ENCODE results near the gene TSR3. TPM values are rescaled to one million over a fixed set of nuclear protein-coding genes. Genes with fewer than 3 reads are reported as not detected.

The TSR3 gene
- total RNA-seq, 2 experiments from 2014 or later, result 40.6 to 46.0 TPM

DNA sequence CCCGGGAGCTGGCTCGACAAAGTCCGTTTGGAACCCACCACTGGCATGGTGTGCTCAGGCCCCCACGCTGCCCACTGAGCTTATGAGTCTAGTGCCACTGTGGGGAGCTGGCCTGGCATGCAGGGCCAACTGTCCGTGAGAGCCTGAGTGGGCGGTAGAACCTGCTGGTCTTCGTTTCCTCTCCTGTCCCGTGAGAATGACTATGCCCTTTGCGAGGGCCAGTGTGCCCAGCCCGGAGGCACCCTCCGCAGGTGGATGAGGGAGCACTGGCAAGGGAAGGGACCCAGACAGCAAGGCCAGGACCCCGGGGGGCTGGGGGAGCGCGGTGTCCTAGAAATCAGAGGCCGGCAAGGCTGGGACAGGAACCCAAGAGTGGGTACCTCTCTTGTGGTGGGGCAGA lies 15.1 kb downstream of the TSR3 start:
- H3K4me3 Mint-ChIP-seq, result no peak overlapping the region
- H3K4me1 Mint-ChIP-seq, result peaks cover 12% of the 10 kb centered on the region
- H3K9me3 Mint-ChIP-seq, result no peaks in the 10 kb centered on the region
- DNase-seq, result no peak
- peaks cover 32% of the 10 kb centered on the region for H3K27me3 Mint-ChIP-seq
- ChIA-PET POLR2A (no interaction called here), CTCF (no interaction called here)
- no peaks in the 10 kb centered on the region for H3K36me3 Mint-ChIP-seq (ENCODE audit: low read depth)
- no peak overlapping the region for H3K27ac Mint-ChIP-seq

DNA sequence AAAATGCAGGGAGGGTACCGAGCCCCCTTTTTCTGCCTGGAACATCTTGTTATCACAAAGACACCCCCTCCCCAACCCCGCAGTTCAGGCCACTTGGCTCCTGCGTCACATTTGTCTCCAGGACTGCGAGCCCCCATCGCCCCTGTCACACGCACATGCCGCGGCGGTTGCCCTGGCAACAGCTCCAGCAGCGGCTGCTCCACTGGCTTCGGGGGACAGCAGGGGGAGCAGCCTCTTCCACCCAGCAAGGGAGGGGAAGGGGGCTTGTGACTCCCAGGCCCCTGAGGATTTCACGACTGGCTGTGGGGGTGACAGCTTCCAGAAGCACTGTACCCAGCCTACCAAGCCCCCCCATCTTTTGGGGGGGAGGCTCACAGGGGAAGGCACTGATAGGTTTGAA lies 15.7 kb downstream of the TSR3 start:
- ChIA-PET CTCF (no interaction called here), POLR2A (interaction anchor here (1.1 to 1.4 kb wide), 2 partner anchors 10 to 27 kb away, joined by 5 read pairs; partner anchors contain the start of gene UBE2I)
- no peaks in the 10 kb centered on the region for H3K9me3 Mint-ChIP-seq
- no peak for DNase-seq
- H3K4me3 Mint-ChIP-seq, result no peak overlapping the region
- peaks cover 35% of the 10 kb centered on the region for H3K27me3 Mint-ChIP-seq
- no peak overlapping the region for H3K27ac Mint-ChIP-seq
- H3K36me3 Mint-ChIP-seq (ENCODE audit: low read depth), result no peaks in the 10 kb centered on the region
- H3K4me1 Mint-ChIP-seq, result peaks cover 17% of the 10 kb centered on the region

DNA sequence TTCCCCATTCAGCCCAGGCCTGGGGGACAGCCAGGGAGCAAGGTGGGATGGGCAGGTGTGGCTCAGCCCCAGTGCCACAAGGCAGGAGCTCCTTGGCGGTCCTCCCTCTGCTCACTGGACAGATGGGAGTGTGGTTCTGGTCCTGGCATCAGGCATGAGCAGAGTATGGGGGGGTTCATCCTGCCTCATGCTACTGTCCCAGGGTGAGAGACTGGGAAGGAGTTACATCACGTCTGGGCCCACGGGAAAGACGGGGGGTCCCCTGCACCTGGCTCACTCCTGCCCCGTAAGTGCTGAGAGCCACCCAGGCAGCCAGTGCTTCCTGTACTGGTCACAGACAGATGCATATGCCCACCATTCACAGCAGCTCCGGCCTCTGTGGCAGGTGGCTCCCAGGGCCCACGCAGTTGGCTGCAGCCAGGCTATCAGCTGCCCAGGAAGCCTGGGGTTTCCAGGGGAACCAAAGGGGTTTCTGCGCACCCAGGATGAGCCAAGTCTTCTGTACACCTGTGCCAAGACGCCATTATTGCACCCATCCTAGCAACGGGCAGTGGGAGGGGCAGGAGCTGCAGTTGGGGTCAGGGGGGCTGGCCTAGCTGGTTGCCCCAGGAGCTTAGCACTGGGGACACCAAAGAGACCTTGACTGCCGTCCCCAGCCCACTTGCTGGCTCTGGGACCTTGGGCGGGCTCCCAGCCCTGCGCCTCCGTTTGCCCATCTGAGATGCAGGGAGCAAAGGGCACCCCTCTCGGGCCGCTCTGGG lies 16.3 kb downstream of the TSR3 start:
- H3K4me1 Mint-ChIP-seq, result peaks cover 17% of the 10 kb centered on the region
- ChIA-PET CTCF (no interaction called here), POLR2A (interaction anchor here (1.1 to 1.4 kb wide), 2 partner anchors 11 to 26 kb away, joined by 5 read pairs; partner anchors contain the start of gene UBE2I)
- no peak overlapping the region for H3K27ac Mint-ChIP-seq
- no peaks in the 10 kb centered on the region for H3K36me3 Mint-ChIP-seq (ENCODE audit: low read depth)
- peaks cover 35% of the 10 kb centered on the region for H3K27me3 Mint-ChIP-seq
- H3K4me3 Mint-ChIP-seq, result no peak overlapping the region
- H3K9me3 Mint-ChIP-seq, result no peaks in the 10 kb centered on the region
- no peak for DNase-seq

DNA sequence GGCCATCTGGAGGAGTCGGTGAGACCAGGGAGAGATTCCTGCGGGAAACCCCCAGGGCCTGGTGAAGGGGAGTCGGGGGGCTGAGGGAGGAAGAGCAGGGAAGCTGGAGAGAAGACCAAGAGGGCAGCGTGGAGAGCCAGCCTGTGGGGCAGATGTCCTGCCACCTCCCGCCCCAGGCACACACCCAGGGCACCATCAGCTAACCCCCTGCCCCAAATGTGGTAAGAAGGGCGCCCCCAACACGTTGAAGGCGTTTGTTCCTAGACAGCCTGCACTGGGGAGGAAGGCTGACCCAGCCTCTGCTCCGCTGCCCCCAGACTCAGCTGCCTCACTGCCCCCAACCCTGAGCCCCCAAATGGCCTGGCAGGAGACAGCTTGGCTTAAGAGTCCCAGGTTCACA lies 16.9 kb downstream of the TSR3 start:
- Mint-ChIP-seq H3K4me1 (peaks cover 17% of the 10 kb centered on the region), H3K27me3 (peaks cover 35% of the 10 kb centered on the region), H3K27ac (no peak overlapping the region), H3K36me3 (ENCODE audit: low read depth) (no peaks in the 10 kb centered on the region), H3K4me3 (no peak overlapping the region), H3K9me3 (no peaks in the 10 kb centered on the region)
- ChIA-PET CTCF (no interaction called here), POLR2A (interaction anchor here (1.4 kb wide), 1 partner anchor 12 kb away, joined by 5 read pairs; no protein-coding TSS in a partner anchor)
- DNase-seq, result no peak

DNA sequence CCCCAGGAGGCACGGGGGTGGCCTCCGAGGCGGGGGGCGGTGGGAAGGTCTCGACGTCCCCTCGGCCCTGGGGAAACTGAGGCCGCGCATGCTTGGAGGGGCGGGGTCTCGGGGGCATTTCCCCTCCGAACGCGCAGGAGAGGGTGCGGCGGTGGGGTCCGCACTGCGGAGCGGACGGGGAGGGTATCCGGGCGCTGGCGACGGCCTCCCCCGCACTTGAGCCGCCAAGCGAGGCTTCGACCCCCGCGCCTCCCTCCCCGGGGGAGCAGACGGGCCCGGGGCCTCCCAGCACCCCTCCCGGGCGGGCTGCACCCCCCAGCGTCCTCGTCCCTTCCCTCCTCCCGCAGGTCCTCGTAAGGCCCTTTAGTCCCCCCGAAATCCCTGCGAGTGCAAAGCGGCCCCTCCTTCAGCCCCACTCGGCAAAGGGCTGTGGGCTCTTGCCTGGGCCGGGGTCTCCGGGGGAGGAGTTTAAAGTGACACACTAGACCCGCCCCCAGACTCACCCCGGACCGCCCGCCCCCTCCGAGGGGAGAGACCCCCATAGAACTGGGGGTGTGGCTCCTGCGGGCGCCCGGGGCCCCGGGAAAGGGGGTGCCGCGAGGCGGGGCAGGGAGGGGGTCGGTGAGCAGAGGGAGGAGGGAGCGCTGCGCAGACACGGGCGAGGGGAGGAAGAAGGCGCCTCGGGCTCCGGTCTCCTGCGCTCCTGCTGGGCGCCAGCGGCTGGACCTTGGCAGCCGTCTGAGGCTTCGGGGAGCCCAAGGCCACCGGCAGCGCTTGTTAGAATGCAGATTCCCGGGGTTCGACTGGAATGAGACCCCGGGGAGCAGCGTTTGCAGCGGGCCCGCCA lies 17.6 kb downstream of the TSR3 start:
- H3K27ac Mint-ChIP-seq, result no peak overlapping the region
- DNase-seq, result no peak
- POLR2A ChIA-PET, result interaction anchor here (1.4 kb wide), 1 partner anchor 12 kb away, joined by 5 read pairs; no protein-coding TSS in a partner anchor
- CTCF ChIA-PET, result no interaction called here
- peaks cover 17% of the 10 kb centered on the region for H3K4me1 Mint-ChIP-seq
- H3K4me3 Mint-ChIP-seq, result no peak overlapping the region
- H3K9me3 Mint-ChIP-seq, result no peaks in the 10 kb centered on the region
- no peaks in the 10 kb centered on the region for H3K36me3 Mint-ChIP-seq (ENCODE audit: low read depth)
- H3K27me3 Mint-ChIP-seq, result peaks cover 35% of the 10 kb centered on the region

DNA sequence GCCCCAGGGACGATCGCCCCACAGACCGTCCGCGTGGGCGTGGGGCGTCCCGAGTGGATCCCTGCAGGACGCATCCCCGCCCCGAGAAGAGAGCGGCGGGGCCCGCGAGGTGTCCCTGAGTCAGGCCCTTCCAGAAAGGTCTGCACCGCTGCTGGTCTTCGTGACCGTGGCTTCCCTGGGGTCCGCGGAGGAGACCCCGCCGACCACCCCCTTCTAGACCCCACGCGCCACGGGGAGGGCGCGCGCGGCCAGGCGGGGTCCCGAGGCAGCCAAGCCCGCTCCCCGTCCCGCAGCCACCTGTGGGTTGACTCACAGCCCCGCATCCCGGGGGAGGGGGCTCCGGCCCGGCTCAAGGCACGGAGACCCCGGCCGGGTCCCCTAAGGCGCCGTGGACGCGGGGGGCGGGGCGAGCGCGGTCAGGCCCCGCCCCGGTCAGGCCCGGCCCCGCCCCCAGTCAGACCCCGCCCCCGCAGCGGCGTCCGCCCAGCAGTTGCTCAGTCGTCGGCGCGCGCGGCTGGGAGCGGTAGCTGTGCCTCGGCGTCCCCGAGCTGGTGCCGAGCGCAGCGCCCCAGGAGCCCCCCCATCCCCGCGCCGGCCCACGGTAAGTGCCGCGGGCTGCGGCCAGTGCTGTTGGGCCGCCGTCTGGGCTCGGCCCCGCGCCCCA lies 18.4 kb downstream of the TSR3 start, which contains the start of gene BAIAP3:
Gene BAIAP3, plus strand, starts transcription at position 497 of the 664 bp plus-strand sequence. CDS start 4,905 bp downstream, outside the sequence.
- ChIA-PET POLR2A (no interaction called here), CTCF (no interaction called here)
- H3K36me3 Mint-ChIP-seq (ENCODE audit: low read depth), result no peaks in the 10 kb centered on the region
- H3K27ac Mint-ChIP-seq, result no peak within 1 kb of the TSS
- H3K9me3 Mint-ChIP-seq, result no peaks in the 10 kb centered on the region
- H3K4me1 Mint-ChIP-seq, result peaks cover 17% of the 10 kb centered on the region
- H3K27me3 Mint-ChIP-seq, result peaks cover 35% of the 10 kb centered on the region
- DNase-seq, result peak; percentile 70
- H3K4me3 Mint-ChIP-seq, result peak within 1 kb of the TSS; percentile 46

DNA sequence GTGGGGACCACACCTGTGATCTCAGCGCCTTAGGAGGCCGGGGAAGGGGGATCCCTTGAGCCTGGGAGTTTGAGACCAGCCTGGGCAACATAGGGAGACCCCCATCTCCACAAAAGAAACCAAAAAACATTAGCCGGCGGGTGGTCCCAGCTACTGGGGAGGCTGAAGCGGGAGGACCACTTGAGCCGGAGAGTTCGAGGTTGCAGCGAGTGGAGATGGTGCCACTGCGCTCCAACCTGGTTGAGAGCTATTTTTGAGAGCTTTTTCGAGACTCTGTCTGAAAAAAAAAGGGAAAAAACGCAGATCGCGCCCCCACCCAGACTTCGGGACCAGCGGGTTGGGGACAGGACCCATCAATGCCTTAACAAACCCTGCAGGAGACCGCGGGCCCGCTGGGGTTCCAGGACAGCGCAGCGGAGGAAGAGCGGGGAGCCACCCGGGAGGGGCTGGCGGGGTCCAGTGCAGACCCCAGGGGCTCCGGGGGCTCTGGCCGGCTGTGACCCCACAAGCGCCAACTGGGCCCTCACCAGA lies 19.0 kb downstream of the TSR3 start:
- ChIA-PET CTCF (interaction anchor here (1.1 to 1.3 kb wide), 3 partner anchors 10 to 31 kb away, joined by 3 to 6 read pairs (median 5); no protein-coding TSS in a partner anchor), POLR2A (interaction anchor here (1.0 to 1.3 kb wide), 3 partner anchors 10 to 439 kb away, joined by 3 to 5 read pairs (median 3); partner anchors contain the start of gene UBE2I)
- Mint-ChIP-seq H3K36me3 (ENCODE audit: low read depth) (no peaks in the 10 kb centered on the region), H3K27me3 (peaks cover 35% of the 10 kb centered on the region), H3K4me1 (peaks cover 17% of the 10 kb centered on the region), H3K27ac (no peak overlapping the region), H3K9me3 (no peaks in the 10 kb centered on the region), H3K4me3 (peak overlapping the region; percentile 46)
- DNase-seq, result no peak

DNA sequence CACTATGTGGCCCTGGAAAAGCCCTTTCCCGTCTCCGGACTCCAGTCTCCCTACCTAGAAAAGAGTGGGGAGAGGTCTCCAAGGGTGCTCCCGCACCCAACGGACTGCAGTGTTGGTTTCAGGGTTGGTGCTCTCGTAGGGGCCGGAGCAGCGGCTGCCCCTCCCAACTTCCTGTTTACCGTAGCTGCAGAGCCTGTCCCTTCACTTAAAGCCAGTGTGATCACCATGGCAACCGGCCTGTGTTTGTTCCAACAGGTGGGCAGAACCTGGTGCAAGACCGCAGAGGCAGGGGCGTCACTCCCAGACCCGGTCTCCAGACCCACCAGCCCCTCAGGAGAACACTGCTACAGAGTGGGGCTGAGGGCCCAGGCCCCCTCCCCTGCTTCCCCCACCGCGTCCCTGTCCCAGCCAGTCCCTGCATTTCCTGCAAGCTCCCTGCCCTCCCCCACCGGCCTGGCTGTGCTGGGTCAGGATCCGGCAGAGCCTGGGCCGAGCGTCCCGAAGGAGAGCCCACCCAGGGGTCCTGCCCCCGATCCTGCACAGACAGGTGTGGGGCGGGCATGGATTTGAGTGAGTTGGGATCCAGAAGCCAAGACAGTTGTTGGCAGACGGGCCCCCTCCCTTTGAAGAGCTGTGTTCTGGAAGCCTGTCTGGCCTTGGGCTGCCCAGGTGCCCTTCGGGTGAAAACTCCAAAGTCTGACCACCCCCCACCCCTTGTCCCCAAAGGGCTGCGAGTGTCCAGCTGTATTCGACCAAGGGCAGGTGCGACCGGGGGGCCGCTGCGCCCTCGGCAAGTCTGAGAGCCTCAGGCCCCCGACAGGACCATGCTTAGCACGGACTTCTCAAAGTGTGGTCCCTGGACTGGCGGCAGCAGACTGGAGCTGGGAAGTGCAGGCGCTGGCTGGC lies 19.7 kb downstream of the TSR3 start:
- Mint-ChIP-seq H3K9me3 (no peaks in the 10 kb centered on the region), H3K4me1 (peaks cover 17% of the 10 kb centered on the region), H3K4me3 (peak overlapping the region; percentile 35), H3K27me3 (peaks cover 35% of the 10 kb centered on the region), H3K36me3 (ENCODE audit: low read depth) (no peaks in the 10 kb centered on the region), H3K27ac (no peak overlapping the region)
- ChIA-PET CTCF (interaction anchor here (1.1 to 1.3 kb wide), 3 partner anchors 10 to 32 kb away, joined by 3 to 6 read pairs (median 5); no protein-coding TSS in a partner anchor), POLR2A (interaction anchor here (1.0 to 2.8 kb wide), 4 partner anchors 11 to 440 kb away, joined by 3 to 13 read pairs (median 4); partner anchors contain the start of gene UBE2I)
- peak; percentile 75 for DNase-seq

DNA sequence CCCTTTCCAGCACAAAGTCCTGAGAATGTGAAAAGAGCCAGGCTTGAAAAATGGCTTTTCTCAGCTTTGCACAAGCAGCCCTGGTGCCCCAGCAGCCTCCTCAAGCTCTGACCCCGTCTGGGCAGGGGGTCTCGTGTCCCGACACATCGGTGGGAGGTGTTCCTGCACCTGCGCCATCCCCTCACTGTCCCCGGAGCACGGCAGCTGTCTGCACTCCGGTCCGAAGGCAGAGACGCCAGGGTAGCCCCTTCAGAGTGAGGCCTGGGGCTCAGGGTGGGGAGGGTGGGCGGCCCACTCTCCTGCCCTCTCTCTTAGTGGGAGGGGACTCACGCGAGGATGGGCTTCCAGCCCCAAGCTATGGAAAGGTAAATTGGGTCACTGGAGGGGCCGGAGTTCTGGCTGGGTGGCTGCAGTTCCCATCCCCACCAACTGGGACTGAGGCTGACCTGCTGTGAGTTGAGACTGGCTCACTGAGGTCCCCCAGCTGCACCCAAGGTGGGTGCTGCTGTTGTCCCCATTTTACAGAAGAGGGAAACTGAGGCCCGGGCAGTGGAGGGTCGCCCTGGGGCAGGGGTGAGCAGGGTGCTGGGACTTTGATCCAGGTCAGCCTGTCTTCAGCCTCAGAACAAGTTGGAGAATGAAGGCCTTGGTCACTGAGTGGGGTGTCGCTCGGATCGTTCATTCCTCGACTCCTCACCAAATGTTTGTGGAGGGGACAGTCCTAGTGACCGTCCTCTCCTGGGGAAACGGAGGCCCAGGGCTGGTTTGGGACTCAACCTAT lies 20.6 kb downstream of the TSR3 start:
- POLR2A ChIA-PET, result interaction anchor here (1.2 to 2.8 kb wide), 2 partner anchors 12 to 20 kb away, joined by 3 to 13 read pairs; partner anchors contain the start of gene UBE2I
- CTCF ChIA-PET, result interaction anchor here (0.9 kb wide), 1 partner anchor 12 kb away, joined by 4 read pairs; no protein-coding TSS in a partner anchor
- Mint-ChIP-seq H3K36me3 (ENCODE audit: low read depth) (peaks cover 3% of the 10 kb centered on the region), H3K27me3 (peaks cover 29% of the 10 kb centered on the region), H3K4me1 (peaks cover 17% of the 10 kb centered on the region), H3K4me3 (peak overlapping the region; percentile 35), H3K27ac (no peak overlapping the region), H3K9me3 (no peaks in the 10 kb centered on the region)
- no peak for DNase-seq

DNA sequence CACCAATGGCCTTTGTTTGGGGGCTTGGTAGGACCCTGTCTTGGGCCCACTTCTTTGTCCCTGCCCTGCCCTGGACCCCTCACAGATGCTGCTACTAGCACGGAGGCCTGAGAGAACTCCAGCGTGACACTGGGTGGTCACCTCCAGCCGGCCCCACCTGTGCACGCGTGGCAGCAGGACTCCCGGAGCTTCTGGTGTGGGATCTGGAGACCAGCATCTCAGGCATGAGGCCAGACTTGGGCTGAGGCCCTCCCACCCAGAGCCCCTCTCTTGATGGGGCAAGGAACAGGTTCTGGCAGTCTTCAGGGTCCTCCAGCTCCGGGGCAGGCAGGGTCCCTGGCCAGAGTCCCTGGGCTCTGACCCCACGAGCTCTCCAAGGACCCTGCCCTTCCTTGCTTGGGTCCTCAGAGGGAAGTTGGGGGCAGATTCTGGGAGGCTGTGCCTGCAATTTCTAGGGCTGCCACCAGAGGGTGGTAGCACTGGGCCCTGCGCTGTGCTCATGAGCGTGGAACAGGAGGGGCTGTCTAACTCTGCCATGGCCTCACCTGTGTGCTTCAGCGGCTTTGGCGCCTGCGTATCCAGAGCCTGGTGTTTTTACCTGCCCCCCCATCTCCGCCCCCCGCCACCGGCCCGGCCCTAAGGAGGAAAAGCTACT lies 21.3 kb downstream of the TSR3 start:
- no peaks in the 10 kb centered on the region for H3K9me3 Mint-ChIP-seq
- ChIA-PET POLR2A (interaction anchor here (2.8 kb wide), 1 partner anchor 20 kb away, joined by 13 read pairs; the partner anchor contains the start of gene UBE2I), CTCF (interaction anchor here (0.7 to 0.9 kb wide), 2 partner anchors 12 to 88 kb away, joined by 4 read pairs; no protein-coding TSS in a partner anchor)
- peaks cover 3% of the 10 kb centered on the region for H3K36me3 Mint-ChIP-seq (ENCODE audit: low read depth)
- no peak overlapping the region for H3K4me3 Mint-ChIP-seq
- DNase-seq, result no peak
- H3K27ac Mint-ChIP-seq, result no peak overlapping the region
- H3K4me1 Mint-ChIP-seq, result peaks cover 17% of the 10 kb centered on the region
- H3K27me3 Mint-ChIP-seq, result peaks cover 24% of the 10 kb centered on the region

Data from activated CD4-positive, alpha-beta memory T cell treated with anti-CD3 and anti-CD28 coated beads, Interleukin-2, amount 10 ng/mL, durations not matched to agents 7 days and 5 days (primary cell).